ENCODE data around the gene SLC12A8. TPM values are rescaled to one million over a fixed set of nuclear protein-coding genes. Genes with fewer than 3 reads are reported as not detected.

The SLC12A8 gene
- total and polyA plus RNA-seq, 2 experiments from 2014 or later: 6.9 to 15.9 TPM

GRCh38 chr3:125185805-125186204 is 26.7 kb downstream of the SLC12A8 start:
- no peaks in the 10 kb centered on the region for H4K20me1 ChIP-seq (replicated peaks; ENCODE audit: insufficient read depth)
- H3K36me3 ChIP-seq (ENCODE audit: insufficient read depth): no peaks in the 10 kb centered on the region; the same call in 1 of the 2 replicates
- Mint-ChIP-seq H3K4me3 (no peak overlapping the region), H3K9me3 (peaks cover 3% of the 10 kb centered on the region; the same call in 1 of the 3 replicates), H3K36me3 (ENCODE audit: low read depth) (peaks cover 28% of the 10 kb centered on the region), H3K4me1 (peaks cover 30% of the 10 kb centered on the region), H3K27ac (no peak overlapping the region), H3K27me3 (ENCODE audit: insufficient read depth, low read depth, poor library complexity) (peaks cover 6% of the 10 kb centered on the region)
- no peak overlapping the region for H3K4me2 ChIP-seq
- no peak overlapping the region for H3K27ac ChIP-seq (ENCODE audit: low read depth)
- 0 out of 2 replicates have a peak, but pooled peaks cover 2% of the 10 kb centered on the region for H3F3A ChIP-seq (replicated peaks; ENCODE audit: low read depth)
- peaks cover 12% of the 10 kb centered on the region for H3K4me1 ChIP-seq (ENCODE audit: insufficient read depth)
- no peak overlapping the region for H3K4me3 ChIP-seq
- H3K9me2 ChIP-seq (ENCODE audit: insufficient read depth): no peaks in the 10 kb centered on the region
- no peak; the same call in 2 of the 3 replicates for ATAC-seq
- no peaks in the 10 kb centered on the region for H3K27me3 ChIP-seq (ENCODE audit: insufficient read depth)
- no peak for DNase-seq (ENCODE audit: low spot score)
- TF ChIP-seq ZNF331 (CRISPR knock-in tag; IDR thresholded peaks at IDR 0.05; ENCODE audit: low read depth): no peak
- TF ChIP-seq ZNF462 (CRISPR knock-in tag; IDR thresholded peaks at IDR 0.05): no peak
- TF ChIP-seq REST (IDR thresholded peaks at IDR 0.05; ENCODE audit: unreplicated experiment): no peak
- TF ChIP-seq POLR2AphosphoS5 (IDR thresholded peaks at IDR 0.05; ENCODE audit: low read depth): no peak
- TF ChIP-seq CREB1 (CRISPR knock-in tag; IDR thresholded peaks at IDR 0.05; ENCODE audit: low read depth): no peak
- TF ChIP-seq NANOG (IDR thresholded peaks at IDR 0.05; ENCODE audit: borderline replicate concordance): no peak
- TF ChIP-seq EZH2phosphoT487 (IDR thresholded peaks at IDR 0.05; ENCODE audit: unreplicated experiment): no peak
- TF ChIP-seq CTCF (conservative IDR thresholded peaks at IDR 0.05; ENCODE audit: low read depth in 2 of 2): no peak
- no peak for TF ChIP-seq STAT1 (IDR thresholded peaks at IDR 0.05; ENCODE audit: unreplicated experiment)
- no peak overlapping the region for H2AFZ ChIP-seq
- no peaks in the 10 kb centered on the region for H3K79me2 ChIP-seq (replicated peaks; ENCODE audit: insufficient read depth)
